Liver (tissue), 3 donors: ENCODE measurements around the gene BIN1.

Experiments used
- JUND ChIP-seq, 2 donors: IDR thresholded peaks; 2 replicates each; pipeline ENCODE4 v1.6.1; 2016; ENCODE audit warnings: antibody characterized with exemption in 2 of 2
- RAD21 ChIP-seq, 2 donors: IDR thresholded peaks; 2 replicates each; pipeline ENCODE4 v1.6.1; 2016; ENCODE audit warnings: antibody characterized with exemption in 2 of 2, mild to moderate bottlenecking in 2 of 2
- TF ChIP-seq, protein P1 (sequence below): fragments of 150-350 bp; IDR thresholded peaks from 2 replicates; pipeline ENCODE4 v1.5.1; 2017; ENCODE audit warnings: improper control_type of control experiment, low read depth, low read length; ENCODE audit not compliant: missing input control
- TF ChIP-seq, protein P2 (sequence below): IDR thresholded peaks from 2 replicates; pipeline ENCODE4 v1.6.1; 2016; ENCODE audit warnings: antibody characterized with exemption, mild to moderate bottlenecking
- donor health status: healthy.
- donor health status: healthy.

DNA sequence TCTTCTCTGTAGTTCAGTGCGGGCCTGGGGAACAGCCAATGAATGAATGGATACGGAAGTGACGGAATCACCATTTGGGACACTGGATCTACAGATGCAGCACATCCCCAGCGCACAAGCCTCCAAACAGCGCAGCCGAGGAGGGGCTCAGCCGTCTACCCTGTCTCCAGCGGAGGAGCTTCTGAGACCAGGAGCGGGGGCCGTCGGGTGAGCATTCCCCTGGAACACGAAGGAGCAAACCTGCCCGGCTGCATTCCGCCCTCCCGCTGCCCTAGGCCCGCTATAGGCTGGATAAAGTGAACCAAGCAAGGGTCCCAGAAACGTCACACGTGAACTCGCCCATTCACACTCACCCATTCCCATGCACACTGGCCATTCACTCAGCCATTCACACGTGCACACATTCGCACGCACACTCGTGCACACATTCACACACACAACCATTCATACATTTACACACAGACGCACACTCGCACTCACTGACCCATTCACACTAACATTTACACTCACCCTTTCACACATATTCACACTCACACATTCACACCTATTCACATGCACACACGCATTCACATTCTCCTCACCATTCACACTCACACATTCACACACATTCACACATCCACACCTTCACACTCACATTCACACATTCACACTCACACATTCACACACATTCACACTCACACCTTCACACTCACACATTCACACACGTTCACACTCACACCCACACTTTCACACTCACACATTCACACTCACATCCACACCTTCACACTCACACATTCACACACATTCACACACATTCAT is 63.4 kb downstream of the BIN1 start:
- TF ChIP-seq JUND (IDR thresholded peaks at IDR 0.05) (no peak), RAD21 (IDR thresholded peaks at IDR 0.05) (no peak)
- TF ChIP-seq, protein P1, sequence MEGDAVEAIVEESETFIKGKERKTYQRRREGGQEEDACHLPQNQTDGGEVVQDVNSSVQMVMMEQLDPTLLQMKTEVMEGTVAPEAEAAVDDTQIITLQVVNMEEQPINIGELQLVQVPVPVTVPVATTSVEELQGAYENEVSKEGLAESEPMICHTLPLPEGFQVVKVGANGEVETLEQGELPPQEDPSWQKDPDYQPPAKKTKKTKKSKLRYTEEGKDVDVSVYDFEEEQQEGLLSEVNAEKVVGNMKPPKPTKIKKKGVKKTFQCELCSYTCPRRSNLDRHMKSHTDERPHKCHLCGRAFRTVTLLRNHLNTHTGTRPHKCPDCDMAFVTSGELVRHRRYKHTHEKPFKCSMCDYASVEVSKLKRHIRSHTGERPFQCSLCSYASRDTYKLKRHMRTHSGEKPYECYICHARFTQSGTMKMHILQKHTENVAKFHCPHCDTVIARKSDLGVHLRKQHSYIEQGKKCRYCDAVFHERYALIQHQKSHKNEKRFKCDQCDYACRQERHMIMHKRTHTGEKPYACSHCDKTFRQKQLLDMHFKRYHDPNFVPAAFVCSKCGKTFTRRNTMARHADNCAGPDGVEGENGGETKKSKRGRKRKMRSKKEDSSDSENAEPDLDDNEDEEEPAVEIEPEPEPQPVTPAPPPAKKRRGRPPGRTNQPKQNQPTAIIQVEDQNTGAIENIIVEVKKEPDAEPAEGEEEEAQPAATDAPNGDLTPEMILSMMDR: no peak
- TF ChIP-seq, protein P2, sequence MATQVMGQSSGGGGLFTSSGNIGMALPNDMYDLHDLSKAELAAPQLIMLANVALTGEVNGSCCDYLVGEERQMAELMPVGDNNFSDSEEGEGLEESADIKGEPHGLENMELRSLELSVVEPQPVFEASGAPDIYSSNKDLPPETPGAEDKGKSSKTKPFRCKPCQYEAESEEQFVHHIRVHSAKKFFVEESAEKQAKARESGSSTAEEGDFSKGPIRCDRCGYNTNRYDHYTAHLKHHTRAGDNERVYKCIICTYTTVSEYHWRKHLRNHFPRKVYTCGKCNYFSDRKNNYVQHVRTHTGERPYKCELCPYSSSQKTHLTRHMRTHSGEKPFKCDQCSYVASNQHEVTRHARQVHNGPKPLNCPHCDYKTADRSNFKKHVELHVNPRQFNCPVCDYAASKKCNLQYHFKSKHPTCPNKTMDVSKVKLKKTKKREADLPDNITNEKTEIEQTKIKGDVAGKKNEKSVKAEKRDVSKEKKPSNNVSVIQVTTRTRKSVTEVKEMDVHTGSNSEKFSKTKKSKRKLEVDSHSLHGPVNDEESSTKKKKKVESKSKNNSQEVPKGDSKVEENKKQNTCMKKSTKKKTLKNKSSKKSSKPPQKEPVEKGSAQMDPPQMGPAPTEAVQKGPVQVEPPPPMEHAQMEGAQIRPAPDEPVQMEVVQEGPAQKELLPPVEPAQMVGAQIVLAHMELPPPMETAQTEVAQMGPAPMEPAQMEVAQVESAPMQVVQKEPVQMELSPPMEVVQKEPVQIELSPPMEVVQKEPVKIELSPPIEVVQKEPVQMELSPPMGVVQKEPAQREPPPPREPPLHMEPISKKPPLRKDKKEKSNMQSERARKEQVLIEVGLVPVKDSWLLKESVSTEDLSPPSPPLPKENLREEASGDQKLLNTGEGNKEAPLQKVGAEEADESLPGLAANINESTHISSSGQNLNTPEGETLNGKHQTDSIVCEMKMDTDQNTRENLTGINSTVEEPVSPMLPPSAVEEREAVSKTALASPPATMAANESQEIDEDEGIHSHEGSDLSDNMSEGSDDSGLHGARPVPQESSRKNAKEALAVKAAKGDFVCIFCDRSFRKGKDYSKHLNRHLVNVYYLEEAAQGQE: no peak
